ENCODE results near the gene ZNF189. TPM values are rescaled to one million over a fixed set of nuclear protein-coding genes. Genes with fewer than 3 reads are reported as not detected.

Gene ZNF189
- total RNA-seq, 1 experiment from 2014 or later: 17.4 TPM

DNA sequence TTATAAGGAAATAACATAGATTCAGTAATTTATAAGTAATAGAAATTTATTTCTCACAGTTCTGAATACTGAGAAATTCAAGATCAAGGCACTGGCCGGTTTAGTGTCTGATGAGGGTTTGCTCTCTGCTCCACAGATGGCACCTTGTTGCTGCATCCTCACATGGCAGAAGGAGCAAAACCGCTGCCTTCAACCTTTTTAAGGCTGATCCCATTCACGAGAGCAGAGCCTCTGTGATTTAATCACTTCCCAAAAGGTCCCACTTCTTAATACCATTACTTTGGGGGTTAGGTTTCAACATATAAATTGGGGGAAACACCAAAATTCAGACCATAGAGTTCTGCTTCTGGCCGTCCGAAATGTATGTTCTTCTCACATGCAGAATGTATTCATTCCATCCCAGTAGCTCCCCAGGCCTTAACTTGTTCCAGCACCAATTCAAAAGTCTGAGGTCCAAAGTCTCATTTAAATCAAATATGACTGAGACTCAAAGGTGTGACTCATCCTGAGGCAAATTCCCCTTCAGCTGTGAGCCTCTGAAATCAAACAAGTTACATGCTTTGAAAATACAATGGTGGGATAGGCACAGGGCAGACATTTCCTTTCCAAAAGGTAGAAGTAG, 44.4 kb upstream of the ZNF189 start:
- Mint-ChIP-seq H3K36me3 (ENCODE audit: insufficient read depth, unreplicated experiment) (no peaks in the 10 kb centered on the region), H3K4me1 (ENCODE audit: insufficient read depth, unreplicated experiment) (no peaks in the 10 kb centered on the region), H3K27ac (ENCODE audit: low read depth, unreplicated experiment) (no peak overlapping the region), H3K4me3 (ENCODE audit: unreplicated experiment) (no peak overlapping the region), H3K27me3 (ENCODE audit: insufficient read depth, unreplicated experiment) (no peaks in the 10 kb centered on the region), H3K9me3 (ENCODE audit: unreplicated experiment) (no peaks in the 10 kb centered on the region)
- intact Hi-C loops (cut with micrococcal nuclease): no loop called here
- TF ChIP-seq, protein P1, sequence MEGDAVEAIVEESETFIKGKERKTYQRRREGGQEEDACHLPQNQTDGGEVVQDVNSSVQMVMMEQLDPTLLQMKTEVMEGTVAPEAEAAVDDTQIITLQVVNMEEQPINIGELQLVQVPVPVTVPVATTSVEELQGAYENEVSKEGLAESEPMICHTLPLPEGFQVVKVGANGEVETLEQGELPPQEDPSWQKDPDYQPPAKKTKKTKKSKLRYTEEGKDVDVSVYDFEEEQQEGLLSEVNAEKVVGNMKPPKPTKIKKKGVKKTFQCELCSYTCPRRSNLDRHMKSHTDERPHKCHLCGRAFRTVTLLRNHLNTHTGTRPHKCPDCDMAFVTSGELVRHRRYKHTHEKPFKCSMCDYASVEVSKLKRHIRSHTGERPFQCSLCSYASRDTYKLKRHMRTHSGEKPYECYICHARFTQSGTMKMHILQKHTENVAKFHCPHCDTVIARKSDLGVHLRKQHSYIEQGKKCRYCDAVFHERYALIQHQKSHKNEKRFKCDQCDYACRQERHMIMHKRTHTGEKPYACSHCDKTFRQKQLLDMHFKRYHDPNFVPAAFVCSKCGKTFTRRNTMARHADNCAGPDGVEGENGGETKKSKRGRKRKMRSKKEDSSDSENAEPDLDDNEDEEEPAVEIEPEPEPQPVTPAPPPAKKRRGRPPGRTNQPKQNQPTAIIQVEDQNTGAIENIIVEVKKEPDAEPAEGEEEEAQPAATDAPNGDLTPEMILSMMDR (IDR thresholded peaks at IDR 0.05; ENCODE audit: unreplicated experiment): no peak
- DNase-seq (ENCODE audit: unreplicated experiment): peak; percentile 5
- ChIA-PET POLR2A (interaction anchor here (0.6 kb wide), 1 partner anchor 13 kb away, joined by 4 read pairs; no protein-coding TSS in a partner anchor), CTCF (interaction anchor here (1.0 kb wide), 1 partner anchor 33 kb away, joined by 3 read pairs; no protein-coding TSS in a partner anchor)
- BruUV-seq (replicated peaks): no TSS peak

- no peak for DNase-seq (ENCODE audit: unreplicated experiment)
- intact Hi-C loops (cut with micrococcal nuclease): no loop called here
- Mint-ChIP-seq H3K9me3 (ENCODE audit: unreplicated experiment) (no peaks in the 10 kb centered on the region), H3K27ac (ENCODE audit: low read depth, unreplicated experiment) (no peak overlapping the region), H3K4me1 (ENCODE audit: insufficient read depth, unreplicated experiment) (no peaks in the 10 kb centered on the region), H3K4me3 (ENCODE audit: unreplicated experiment) (no peak overlapping the region), H3K27me3 (ENCODE audit: insufficient read depth, unreplicated experiment) (no peaks in the 10 kb centered on the region), H3K36me3 (ENCODE audit: insufficient read depth, unreplicated experiment) (no peaks in the 10 kb centered on the region)
- ChIA-PET CTCF (interaction anchor here (1.0 kb wide), 1 partner anchor 33 kb away, joined by 3 read pairs; no protein-coding TSS in a partner anchor), POLR2A (no interaction called here)
- BruUV-seq (replicated peaks): no TSS peak
- TF ChIP-seq, protein P1 (IDR thresholded peaks at IDR 0.05; ENCODE audit: unreplicated experiment): no peak
Observed at GRCh38 chr9:101354765-101355708, 43.6 kb upstream of the ZNF189 start.

DNA sequence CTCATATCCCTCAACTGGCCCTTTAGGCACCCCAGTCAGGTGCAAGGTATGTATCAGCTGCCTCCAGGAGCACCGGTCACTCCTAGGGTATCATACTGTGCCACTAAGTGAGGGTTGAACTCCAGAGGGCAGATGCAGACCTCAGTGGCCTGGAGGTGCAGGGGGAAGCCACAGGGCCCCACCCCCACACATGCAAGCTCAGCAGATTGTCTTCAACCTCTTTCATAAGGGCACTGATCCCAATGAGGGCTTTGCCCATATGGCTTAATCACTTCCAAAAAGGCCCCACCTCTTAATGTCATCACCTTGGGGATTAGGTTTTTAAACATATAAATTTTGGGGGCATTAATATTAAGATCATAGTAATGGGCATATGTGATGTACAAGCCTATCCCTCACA, 42.0 kb upstream of the ZNF189 start:
- CTCF ChIA-PET: no interaction called here
- no peaks in the 10 kb centered on the region for H3K4me1 Mint-ChIP-seq (ENCODE audit: insufficient read depth, unreplicated experiment)
- H3K27ac Mint-ChIP-seq (ENCODE audit: low read depth, unreplicated experiment): no peak overlapping the region
- TF ChIP-seq, protein P1 (IDR thresholded peaks at IDR 0.05; ENCODE audit: unreplicated experiment): no peak
- H3K4me3 Mint-ChIP-seq (ENCODE audit: unreplicated experiment): no peak overlapping the region
- no peaks in the 10 kb centered on the region for H3K9me3 Mint-ChIP-seq (ENCODE audit: unreplicated experiment)
- H3K27me3 Mint-ChIP-seq (ENCODE audit: insufficient read depth, unreplicated experiment): no peaks in the 10 kb centered on the region
- DNase-seq (ENCODE audit: unreplicated experiment): no peak
- POLR2A ChIA-PET: no interaction called here
- no peaks in the 10 kb centered on the region for H3K36me3 Mint-ChIP-seq (ENCODE audit: insufficient read depth, unreplicated experiment)
- no TSS peak for BruUV-seq (replicated peaks)
- intact Hi-C loops (cut with micrococcal nuclease): no loop called here

GRCh38 chr9:101359679-101360078, 39.0 kb upstream of the ZNF189 start:
- CTCF ChIA-PET: no interaction called here
- no peak overlapping the region for H3K27ac Mint-ChIP-seq (ENCODE audit: low read depth, unreplicated experiment)
- H3K9me3 Mint-ChIP-seq (ENCODE audit: unreplicated experiment): no peaks in the 10 kb centered on the region
- BruUV-seq (replicated peaks): no TSS peak
- TF ChIP-seq, protein P1 (IDR thresholded peaks at IDR 0.05; ENCODE audit: unreplicated experiment): no peak
- H3K4me1 Mint-ChIP-seq (ENCODE audit: insufficient read depth, unreplicated experiment): no peaks in the 10 kb centered on the region
- POLR2A ChIA-PET: no interaction called here
- intact Hi-C loops (cut with micrococcal nuclease): no loop called here
- DNase-seq (ENCODE audit: unreplicated experiment): no peak
- no peaks in the 10 kb centered on the region for H3K36me3 Mint-ChIP-seq (ENCODE audit: insufficient read depth, unreplicated experiment)
- H3K27me3 Mint-ChIP-seq (ENCODE audit: insufficient read depth, unreplicated experiment): no peaks in the 10 kb centered on the region
- H3K4me3 Mint-ChIP-seq (ENCODE audit: unreplicated experiment): no peak overlapping the region
